ENCODE measurements around the gene CTIF.

GRCh38 chr18:48818329-48819254 lies 279.8 kb downstream of the CTIF start:
- TF ChIP-seq POLR2A (IDR thresholded peaks at IDR 0.05), result no peak
- no peak for TF ChIP-seq CTCF (IDR thresholded peaks at IDR 0.05)
